Neural progenitor cell (in vitro differentiated cells): ENCODE data around the gene EVC.

Source experiments
- EZH2phosphoT487 ChIP-seq: fragments of 200-600 bp; sonication (generic); IDR thresholded peaks from 2 replicates; pipeline ENCODE4 v1.6.1; 2017; ENCODE audit warnings: antibody characterized with exemption
- TF ChIP-seq, protein P1 (sequence below): fragments of 200-600 bp; sonication (generic); IDR thresholded peaks from 2 replicates; pipeline ENCODE4 v1.5.1; 2017; ENCODE audit warnings: antibody characterized with exemption, mild to moderate bottlenecking

DNA sequence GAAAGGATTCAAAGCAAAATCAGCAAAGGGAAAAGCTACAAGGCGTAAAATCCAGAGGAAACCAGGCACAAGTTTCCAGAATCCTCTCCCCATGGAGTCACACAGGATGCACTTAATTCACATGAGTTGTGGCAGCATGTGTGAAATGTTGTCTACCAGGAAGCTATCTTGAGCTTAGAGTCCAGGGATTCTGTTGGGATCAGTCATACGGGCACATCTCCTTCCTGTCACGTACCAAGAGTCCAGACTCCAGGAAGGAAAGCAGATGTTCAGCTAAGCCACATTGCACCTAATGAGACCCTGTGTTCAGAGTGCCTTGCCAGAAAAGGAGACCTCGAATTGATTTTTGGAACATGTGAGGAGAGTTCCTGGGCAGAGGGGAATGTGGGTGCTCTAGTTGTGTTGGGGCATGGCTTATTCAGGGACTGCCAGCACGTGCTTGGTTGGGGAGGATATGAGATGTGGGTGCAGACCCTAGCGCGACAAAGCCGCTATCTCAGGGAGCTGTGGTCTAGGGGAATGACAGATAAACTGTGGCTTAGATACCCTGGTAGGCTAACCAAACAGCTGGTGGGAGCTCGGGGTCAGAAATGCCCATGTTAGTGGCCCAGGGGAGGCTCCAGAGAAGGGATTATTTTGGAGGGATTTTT, 70.0 kb downstream of the EVC start:
- no peak for TF ChIP-seq EZH2phosphoT487
- TF ChIP-seq, protein P1, sequence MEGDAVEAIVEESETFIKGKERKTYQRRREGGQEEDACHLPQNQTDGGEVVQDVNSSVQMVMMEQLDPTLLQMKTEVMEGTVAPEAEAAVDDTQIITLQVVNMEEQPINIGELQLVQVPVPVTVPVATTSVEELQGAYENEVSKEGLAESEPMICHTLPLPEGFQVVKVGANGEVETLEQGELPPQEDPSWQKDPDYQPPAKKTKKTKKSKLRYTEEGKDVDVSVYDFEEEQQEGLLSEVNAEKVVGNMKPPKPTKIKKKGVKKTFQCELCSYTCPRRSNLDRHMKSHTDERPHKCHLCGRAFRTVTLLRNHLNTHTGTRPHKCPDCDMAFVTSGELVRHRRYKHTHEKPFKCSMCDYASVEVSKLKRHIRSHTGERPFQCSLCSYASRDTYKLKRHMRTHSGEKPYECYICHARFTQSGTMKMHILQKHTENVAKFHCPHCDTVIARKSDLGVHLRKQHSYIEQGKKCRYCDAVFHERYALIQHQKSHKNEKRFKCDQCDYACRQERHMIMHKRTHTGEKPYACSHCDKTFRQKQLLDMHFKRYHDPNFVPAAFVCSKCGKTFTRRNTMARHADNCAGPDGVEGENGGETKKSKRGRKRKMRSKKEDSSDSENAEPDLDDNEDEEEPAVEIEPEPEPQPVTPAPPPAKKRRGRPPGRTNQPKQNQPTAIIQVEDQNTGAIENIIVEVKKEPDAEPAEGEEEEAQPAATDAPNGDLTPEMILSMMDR: no peak
